ENCODE results near the gene NR1D2. TPM values are rescaled to one million over a fixed set of nuclear protein-coding genes. Genes with fewer than 3 reads are reported as not detected.

The NR1D2 gene
- total and polyA plus RNA-seq, 5 donors: 11.9 to 54.7 (median 29.1) TPM

- WGBS: 64% methylated on average over 1 of the region's 1 CpG
- H3K27ac ChIP-seq (ENCODE audit: low read length): no peak overlapping the region
- ATAC-seq: no peak
These were observed 21.2 kb downstream of the NR1D2 start for GRCh38 chr3:23966328-23966727.

GRCh38 chr3:23968463-23969184, 23.5 kb downstream of the NR1D2 start:
- H3K27me3 ChIP-seq (ENCODE audit: control insufficient read depth, insufficient read depth): no peaks in the 10 kb centered on the region
- DNase-seq (peak in 1 of 3 donors; percentile 49), ATAC-seq (no peak)
- no peaks in the 10 kb centered on the region for H3K9me3 ChIP-seq (ENCODE audit: control insufficient read depth, low read length)
- no peak overlapping the region for H3K27ac ChIP-seq (ENCODE audit: low read length)
- no peaks in the 10 kb centered on the region for H3K4me1 ChIP-seq (ENCODE audit: control insufficient read depth, insufficient read depth, low read length)
- 86% methylated on average over 5 of the region's 5 CpGs for WGBS
- intact Hi-C loops (cut with DNase I): no loop called here
- no peak overlapping the region for H3K4me3 ChIP-seq (ENCODE audit: low read length)

More at GRCh38 chr3:23966328-23966727, 21.2 kb downstream of the NR1D2 start:
- Histone ChIP-seq H3K9me3 (ENCODE audit: control insufficient read depth, low read length) (no peaks in the 10 kb centered on the region), H3K4me1 (ENCODE audit: control insufficient read depth, insufficient read depth, low read length) (no peaks in the 10 kb centered on the region), H3K27me3 (ENCODE audit: control insufficient read depth, insufficient read depth) (no peaks in the 10 kb centered on the region), H3K4me3 (ENCODE audit: low read length) (no peak overlapping the region)
- DNase-seq: no peak
- intact Hi-C loops (cut with DNase I): no loop called here

GRCh38 chr3:23969393-23969792, 24.3 kb downstream of the NR1D2 start:
- intact Hi-C loops (cut with DNase I): no loop called here
- Histone ChIP-seq H3K4me1 (ENCODE audit: control insufficient read depth, insufficient read depth, low read length) (no peaks in the 10 kb centered on the region), H3K4me3 (ENCODE audit: low read length) (no peak overlapping the region), H3K27ac (ENCODE audit: low read length) (no peak overlapping the region), H3K27me3 (ENCODE audit: control insufficient read depth, insufficient read depth) (no peaks in the 10 kb centered on the region), H3K9me3 (ENCODE audit: control insufficient read depth, low read length) (no peaks in the 10 kb centered on the region)
- WGBS: 93% methylated on average over 4 of the region's 4 CpGs
- ATAC-seq (no peak), DNase-seq (no peak)

- Histone ChIP-seq H3K4me3 (ENCODE audit: low read length) (no peak overlapping the region), H3K27me3 (ENCODE audit: control insufficient read depth, insufficient read depth) (no peaks in the 10 kb centered on the region), H3K4me1 (ENCODE audit: control insufficient read depth, insufficient read depth, low read length) (no peaks in the 10 kb centered on the region), H3K27ac (ENCODE audit: low read length) (no peak overlapping the region), H3K9me3 (ENCODE audit: control insufficient read depth, low read length) (no peaks in the 10 kb centered on the region)
- ATAC-seq (no peak), DNase-seq (no peak)
- WGBS: 97% methylated on average over 1 of the region's 1 CpG
- intact Hi-C loops (cut with DNase I): no loop called here
These were observed 26.6 kb downstream of the NR1D2 start for GRCh38 chr3:23971684-23972083.

- 74% methylated on average over 4 of the region's 4 CpGs for WGBS
- Histone ChIP-seq H3K27me3 (ENCODE audit: control insufficient read depth, insufficient read depth) (no peaks in the 10 kb centered on the region), H3K27ac (ENCODE audit: low read length) (no peak overlapping the region), H3K4me1 (ENCODE audit: control insufficient read depth, insufficient read depth, low read length) (peaks cover 4% of the 10 kb centered on the region), H3K4me3 (ENCODE audit: low read length) (no peak overlapping the region), H3K9me3 (ENCODE audit: control insufficient read depth, low read length) (no peaks in the 10 kb centered on the region)
- DNase-seq (no peak), ATAC-seq (no peak)
- intact Hi-C loops (cut with DNase I): no loop called here
These were observed 31.5 kb downstream of the NR1D2 start for GRCh38 chr3:23976555-23976954.

GRCh38 chr3:23979569-23979968, 34.5 kb downstream of the NR1D2 start:
- no peak overlapping the region for H3K27ac ChIP-seq (ENCODE audit: low read length)
- intact Hi-C loops (cut with DNase I): no loop called here
- no peaks in the 10 kb centered on the region for H3K27me3 ChIP-seq (ENCODE audit: control insufficient read depth, insufficient read depth)
- ATAC-seq: no peak
- no peak for DNase-seq
- peaks cover 4% of the 10 kb centered on the region for H3K4me1 ChIP-seq (ENCODE audit: control insufficient read depth, insufficient read depth, low read length)
- no peak overlapping the region for H3K4me3 ChIP-seq (ENCODE audit: low read length)
- no peaks in the 10 kb centered on the region for H3K9me3 ChIP-seq (ENCODE audit: control insufficient read depth, low read length)

- ATAC-seq: peak; percentile 51 to 76
- intact Hi-C loops (cut with DNase I): no loop called here
- Histone ChIP-seq H3K4me3 (ENCODE audit: low read length) (no peak overlapping the region), H3K27ac (ENCODE audit: low read length) (no peak overlapping the region), H3K9me3 (ENCODE audit: control insufficient read depth, low read length) (no peaks in the 10 kb centered on the region), H3K27me3 (ENCODE audit: control insufficient read depth, insufficient read depth) (no peaks in the 10 kb centered on the region), H3K4me1 (ENCODE audit: control insufficient read depth, insufficient read depth, low read length) (peaks cover 4% of the 10 kb centered on the region)
- WGBS: 84% methylated on average over 7 of the region's 7 CpGs
- DNase-seq: peak; percentile 32 to 61 (median 58)
These were observed 36.0 kb downstream of the NR1D2 start for GRCh38 chr3:23981136-23981535.

GRCh38 chr3:23981955-23982354, 36.9 kb downstream of the NR1D2 start:
- peak; percentile 51 to 53 for ATAC-seq
- H3K4me1 ChIP-seq (ENCODE audit: control insufficient read depth, insufficient read depth, low read length): peaks cover 4% of the 10 kb centered on the region
- intact Hi-C loops (cut with DNase I): no loop called here
- 71% methylated on average over 5 of the region's 5 CpGs for WGBS
- no peaks in the 10 kb centered on the region for H3K27me3 ChIP-seq (ENCODE audit: control insufficient read depth, insufficient read depth)
- H3K27ac ChIP-seq (ENCODE audit: low read length): no peak overlapping the region
- H3K9me3 ChIP-seq (ENCODE audit: control insufficient read depth, low read length): no peaks in the 10 kb centered on the region
- H3K4me3 ChIP-seq (ENCODE audit: low read length): no peak overlapping the region
- DNase-seq: peak in 1 of 3 donors; percentile 54

GRCh38 chr3:23984934-23985333, 39.8 kb downstream of the NR1D2 start:
- H3K4me1 ChIP-seq (ENCODE audit: control insufficient read depth, insufficient read depth, low read length): peaks cover 4% of the 10 kb centered on the region
- no peak overlapping the region for H3K27ac ChIP-seq (ENCODE audit: low read length)
- no peaks in the 10 kb centered on the region for H3K27me3 ChIP-seq (ENCODE audit: control insufficient read depth, insufficient read depth)
- no peak overlapping the region for H3K4me3 ChIP-seq (ENCODE audit: low read length)
- no peak for DNase-seq
- no peak for ATAC-seq
- no peaks in the 10 kb centered on the region for H3K9me3 ChIP-seq (ENCODE audit: control insufficient read depth, low read length)
- 95% methylated on average over 3 of the region's 3 CpGs for WGBS
- intact Hi-C loops (cut with DNase I): no loop called here

GRCh38 chr3:23985747-23986544, 40.9 kb downstream of the NR1D2 start:
- no peak overlapping the region for H3K27ac ChIP-seq (ENCODE audit: low read length)
- no peaks in the 10 kb centered on the region for H3K27me3 ChIP-seq (ENCODE audit: control insufficient read depth, insufficient read depth)
- WGBS: 63% methylated on average over 1 of the region's 1 CpG
- ATAC-seq (no peak), DNase-seq (no peak)
- no peaks in the 10 kb centered on the region for H3K9me3 ChIP-seq (ENCODE audit: control insufficient read depth, low read length)
- H3K4me3 ChIP-seq (ENCODE audit: low read length): no peak overlapping the region
- intact Hi-C loops (cut with DNase I): no loop called here
- H3K4me1 ChIP-seq (ENCODE audit: control insufficient read depth, insufficient read depth, low read length): peaks cover 4% of the 10 kb centered on the region

- H3K27me3 ChIP-seq (ENCODE audit: control insufficient read depth, insufficient read depth): no peaks in the 10 kb centered on the region
- WGBS: 70% methylated on average over 8 of the region's 8 CpGs
- no peaks in the 10 kb centered on the region for H3K9me3 ChIP-seq (ENCODE audit: control insufficient read depth, low read length)
- H3K27ac ChIP-seq (ENCODE audit: low read length): no peak overlapping the region
- intact Hi-C loops (cut with DNase I): no loop called here
- ATAC-seq (peak in 1 of 2 donors; percentile 44), DNase-seq (no peak)
- H3K4me3 ChIP-seq (ENCODE audit: low read length): no peak overlapping the region
- H3K4me1 ChIP-seq (ENCODE audit: control insufficient read depth, insufficient read depth, low read length): no peaks in the 10 kb centered on the region
These were observed 42.3 kb downstream of the NR1D2 start for GRCh38 chr3:23987356-23987755.

All from right cardiac atrium (tissue), 5 donors.